Measurements from ENCODE around the gene SHLD2. TPM values are rescaled to one million over a fixed set of nuclear protein-coding genes. Genes with fewer than 3 reads are reported as not detected.
"Not testable (repeated sequence)": the region's sequence is repeated elsewhere in the genome, so short reads cannot be mapped to it uniquely, and the experiment has no call there.

SHLD2 gene
- total and polyA plus RNA-seq, 2 of the 4 experiments (the other 2 are of a cell fraction), result 10.6 to 19.9 TPM

GRCh38 chr10:87213806-87214205 is 118.8 kb downstream of the SHLD2 start:
- H4K20me1 ChIP-seq (ENCODE audit: insufficient read depth, low read length); dilution Hi-C loops (cut with HindIII; ENCODE audit: low sequenced_read_pairs, unreplicated experiment); DNase-seq; H3K27me3 ChIP-seq (ENCODE audit: control insufficient read depth, insufficient read depth, low read length); H3K56ac ChIP-seq (ENCODE audit: extremely low read depth, insufficient read depth, low read length); H2AK9ac ChIP-seq (replicated peaks; ENCODE audit: low read depth, low read length, poor library complexity); CTCF ChIA-PET; H3K18ac ChIP-seq (ENCODE audit: low read depth, low read length); BruUV-seq (replicated peaks); H2AFZ ChIP-seq (replicated peaks; ENCODE audit: low read length, poor library complexity); H3K23ac ChIP-seq (ENCODE audit: low read depth, low read length); H3K9me3 ChIP-seq (ENCODE audit: control insufficient read depth, insufficient read depth, low read length); H3K9ac ChIP-seq (ENCODE audit: low read depth, low read length); intact Hi-C loops (cut with micrococcal nuclease); H2BK15ac ChIP-seq (ENCODE audit: low read depth, low read length); H3K4me1 ChIP-seq (ENCODE audit: control insufficient read depth, insufficient read depth, low read length); H3K14ac ChIP-seq (replicated peaks; ENCODE audit: low read depth, low read length); H4K5ac ChIP-seq (ENCODE audit: low read depth, low read length); POLR2A ChIA-PET (ENCODE audit: unreplicated experiment); H2BK20ac ChIP-seq (ENCODE audit: low read depth, low read length); H3K4me2 ChIP-seq (ENCODE audit: low read depth, low read length); H4K8ac ChIP-seq (ENCODE audit: low read depth in 2 of 2, low read length in 2 of 2); H3K79me1 ChIP-seq (ENCODE audit: low read depth in 1 of 2, low read length in 2 of 2); H3K4ac ChIP-seq (ENCODE audit: low read depth, low read length); H4K91ac ChIP-seq (ENCODE audit: insufficient read depth, low read depth, low read length); H2AK5ac ChIP-seq (ENCODE audit: low read depth, low read length); H3K4me3 ChIP-seq (ENCODE audit: insufficient read depth, low read depth, low read length); H3K36me3 ChIP-seq (ENCODE audit: control insufficient read depth, insufficient read depth, low read length); ATAC-seq (ENCODE audit: low read depth); H3K9me1 ChIP-seq (ENCODE audit: insufficient read depth, low read length); H2BK5ac ChIP-seq (ENCODE audit: low read depth, low read length, poor library complexity, severe bottlenecking); H2BK120ac ChIP-seq (ENCODE audit: low read depth, low read length); H3K27ac ChIP-seq (ENCODE audit: insufficient read depth, low read length): not testable (repeated sequence)
- in situ Hi-C loops (cut with MboI; ENCODE audit: low sequenced_read_pairs), result loop anchor here (25.0 kb wide), 1 partner anchor 298 kb away; the partner anchor contains the start of gene MINPP1
- WGBS, 2 experiments (ENCODE audit: extremely low coverage in 2 of 2, insufficient read length in 1 of 2), result no CpG with 5 or more reads among the region's 21 CpGs

GRCh38 chr10:87216120-87216519 is 121.1 kb downstream of the SHLD2 start:
- WGBS, 2 experiments (ENCODE audit: extremely low coverage in 2 of 2, insufficient read length in 1 of 2), result no CpG with 5 or more reads among the region's 11 CpGs
- H3K27ac ChIP-seq (ENCODE audit: insufficient read depth, low read length); DNase-seq; H3K4me2 ChIP-seq (ENCODE audit: low read depth, low read length); H3K4ac ChIP-seq (ENCODE audit: low read depth, low read length); H2AFZ ChIP-seq (replicated peaks; ENCODE audit: low read length, poor library complexity); H4K8ac ChIP-seq (ENCODE audit: low read depth in 2 of 2, low read length in 2 of 2); H2AK5ac ChIP-seq (ENCODE audit: low read depth, low read length); H3K14ac ChIP-seq (replicated peaks; ENCODE audit: low read depth, low read length); H3K56ac ChIP-seq (ENCODE audit: extremely low read depth, insufficient read depth, low read length); H2BK5ac ChIP-seq (ENCODE audit: low read depth, low read length, poor library complexity, severe bottlenecking); POLR2A ChIA-PET (ENCODE audit: unreplicated experiment); H3K9ac ChIP-seq (ENCODE audit: low read depth, low read length); H3K9me3 ChIP-seq (ENCODE audit: control insufficient read depth, insufficient read depth, low read length); H2BK20ac ChIP-seq (ENCODE audit: low read depth, low read length); H4K5ac ChIP-seq (ENCODE audit: low read depth, low read length); H3K36me3 ChIP-seq (ENCODE audit: control insufficient read depth, insufficient read depth, low read length); dilution Hi-C loops (cut with HindIII; ENCODE audit: low sequenced_read_pairs, unreplicated experiment); H3K4me1 ChIP-seq (ENCODE audit: control insufficient read depth, insufficient read depth, low read length); H2BK15ac ChIP-seq (ENCODE audit: low read depth, low read length); H3K27me3 ChIP-seq (ENCODE audit: control insufficient read depth, insufficient read depth, low read length); H3K23ac ChIP-seq (ENCODE audit: low read depth, low read length); ATAC-seq (ENCODE audit: low read depth); H2AK9ac ChIP-seq (replicated peaks; ENCODE audit: low read depth, low read length, poor library complexity); H4K91ac ChIP-seq (ENCODE audit: insufficient read depth, low read depth, low read length); H3K79me1 ChIP-seq (ENCODE audit: low read depth in 1 of 2, low read length in 2 of 2); H3K4me3 ChIP-seq (ENCODE audit: insufficient read depth, low read depth, low read length); CTCF ChIA-PET; intact Hi-C loops (cut with micrococcal nuclease); H3K18ac ChIP-seq (ENCODE audit: low read depth, low read length); BruUV-seq (replicated peaks); H2BK120ac ChIP-seq (ENCODE audit: low read depth, low read length); H4K20me1 ChIP-seq (ENCODE audit: insufficient read depth, low read length); H3K9me1 ChIP-seq (ENCODE audit: insufficient read depth, low read length): not testable (repeated sequence)
- in situ Hi-C loops (cut with MboI; ENCODE audit: low sequenced_read_pairs), result loop anchor here (25.0 kb wide), 1 partner anchor 296 kb away; the partner anchor contains the start of gene MINPP1
